ENCODE results near the gene CNKSR3.

The CNKSR3 gene

GRCh38 chr6:154478021-154478700 lies 32.3 kb downstream of the CNKSR3 start:
- Histone ChIP-seq H3K27ac (ENCODE audit: low read depth, low read length) (no peak overlapping the region), H3K27me3 (ENCODE audit: control insufficient read depth, insufficient read depth, low read length) (no peaks in the 10 kb centered on the region), H3K9ac (ENCODE audit: low read depth, low read length) (no peak overlapping the region), H3K4me3 (ENCODE audit: low read depth, low read length) (no peak overlapping the region), H3K9me3 (ENCODE audit: control insufficient read depth, insufficient read depth, low read length) (no peaks in the 10 kb centered on the region), H3K4me1 (ENCODE audit: control insufficient read depth, insufficient read depth, low read length) (no peaks in the 10 kb centered on the region; the same call in 1 of the 2 replicates), H3K36me3 (ENCODE audit: control insufficient read depth, insufficient read depth, low read length) (no peaks in the 10 kb centered on the region)

- H3K36me3 ChIP-seq (ENCODE audit: control insufficient read depth, insufficient read depth, low read length), result no peaks in the 10 kb centered on the region
- no peaks in the 10 kb centered on the region for H3K9me3 ChIP-seq (ENCODE audit: control insufficient read depth, insufficient read depth, low read length)
- no peaks in the 10 kb centered on the region; the same call in 1 of the 2 replicates for H3K4me1 ChIP-seq (ENCODE audit: control insufficient read depth, insufficient read depth, low read length)
- H3K4me3 ChIP-seq (ENCODE audit: low read depth, low read length), result no peak overlapping the region
- no peak overlapping the region for H3K27ac ChIP-seq (ENCODE audit: low read depth, low read length)
- no peak overlapping the region for H3K9ac ChIP-seq (ENCODE audit: low read depth, low read length)
- no peaks in the 10 kb centered on the region for H3K27me3 ChIP-seq (ENCODE audit: control insufficient read depth, insufficient read depth, low read length)
Observed at GRCh38 chr6:154476494-154476893, 34.0 kb downstream of the CNKSR3 start.

- Histone ChIP-seq H3K9ac (ENCODE audit: low read depth, low read length) (no peak overlapping the region), H3K27ac (ENCODE audit: low read depth, low read length) (no peak overlapping the region), H3K36me3 (ENCODE audit: control insufficient read depth, insufficient read depth, low read length) (no peaks in the 10 kb centered on the region), H3K4me3 (ENCODE audit: low read depth, low read length) (no peak overlapping the region), H3K4me1 (ENCODE audit: control insufficient read depth, insufficient read depth, low read length) (no peaks in the 10 kb centered on the region), H3K27me3 (ENCODE audit: control insufficient read depth, insufficient read depth, low read length) (no peaks in the 10 kb centered on the region), H3K9me3 (ENCODE audit: control insufficient read depth, insufficient read depth, low read length) (peaks cover 4% of the 10 kb centered on the region)
Observed at GRCh38 chr6:154474648-154475428, 35.6 kb downstream of the CNKSR3 start.

- no peak overlapping the region for H3K9ac ChIP-seq (ENCODE audit: low read depth, low read length)
- no peaks in the 10 kb centered on the region for H3K27me3 ChIP-seq (ENCODE audit: control insufficient read depth, insufficient read depth, low read length)
- H3K4me1 ChIP-seq (ENCODE audit: control insufficient read depth, insufficient read depth, low read length), result no peaks in the 10 kb centered on the region
- peaks cover 4% of the 10 kb centered on the region for H3K9me3 ChIP-seq (ENCODE audit: control insufficient read depth, insufficient read depth, low read length)
- no peak overlapping the region for H3K27ac ChIP-seq (ENCODE audit: low read depth, low read length)
- H3K4me3 ChIP-seq (ENCODE audit: low read depth, low read length), result no peak overlapping the region
- H3K36me3 ChIP-seq (ENCODE audit: control insufficient read depth, insufficient read depth, low read length), result no peaks in the 10 kb centered on the region
Observed at GRCh38 chr6:154473324-154473723, 37.2 kb downstream of the CNKSR3 start.

GRCh38 chr6:154471609-154472362 lies 38.7 kb downstream of the CNKSR3 start:
- Histone ChIP-seq H3K4me1 (ENCODE audit: control insufficient read depth, insufficient read depth, low read length) (no peaks in the 10 kb centered on the region), H3K4me3 (ENCODE audit: low read depth, low read length) (no peak overlapping the region), H3K9me3 (ENCODE audit: control insufficient read depth, insufficient read depth, low read length) (peaks cover 4% of the 10 kb centered on the region), H3K27me3 (ENCODE audit: control insufficient read depth, insufficient read depth, low read length) (no peaks in the 10 kb centered on the region), H3K27ac (ENCODE audit: low read depth, low read length) (no peak overlapping the region), H3K9ac (ENCODE audit: low read depth, low read length) (no peak overlapping the region), H3K36me3 (ENCODE audit: control insufficient read depth, insufficient read depth, low read length) (no peaks in the 10 kb centered on the region)

- no peaks in the 10 kb centered on the region for H3K4me1 ChIP-seq (ENCODE audit: control insufficient read depth, insufficient read depth, low read length)
- H3K27me3 ChIP-seq (ENCODE audit: control insufficient read depth, insufficient read depth, low read length), result no peaks in the 10 kb centered on the region
- H3K4me3 ChIP-seq (ENCODE audit: low read depth, low read length), result no peak overlapping the region
- no peak overlapping the region for H3K9ac ChIP-seq (ENCODE audit: low read depth, low read length)
- peaks cover 4% of the 10 kb centered on the region for H3K9me3 ChIP-seq (ENCODE audit: control insufficient read depth, insufficient read depth, low read length)
- H3K27ac ChIP-seq (ENCODE audit: low read depth, low read length), result no peak overlapping the region
- no peaks in the 10 kb centered on the region for H3K36me3 ChIP-seq (ENCODE audit: control insufficient read depth, insufficient read depth, low read length)
Observed at GRCh38 chr6:154469306-154469935, 41.1 kb downstream of the CNKSR3 start.

GRCh38 chr6:154468760-154469159 lies 41.7 kb downstream of the CNKSR3 start:
- no peaks in the 10 kb centered on the region for H3K27me3 ChIP-seq (ENCODE audit: control insufficient read depth, insufficient read depth, low read length)
- peaks cover 4% of the 10 kb centered on the region for H3K9me3 ChIP-seq (ENCODE audit: control insufficient read depth, insufficient read depth, low read length)
- H3K27ac ChIP-seq (ENCODE audit: low read depth, low read length), result no peak overlapping the region
- no peak overlapping the region for H3K9ac ChIP-seq (ENCODE audit: low read depth, low read length)
- H3K4me3 ChIP-seq (ENCODE audit: low read depth, low read length), result no peak overlapping the region
- H3K4me1 ChIP-seq (ENCODE audit: control insufficient read depth, insufficient read depth, low read length), result no peaks in the 10 kb centered on the region
- no peaks in the 10 kb centered on the region for H3K36me3 ChIP-seq (ENCODE audit: control insufficient read depth, insufficient read depth, low read length)

GRCh38 chr6:154466971-154467679 lies 43.4 kb downstream of the CNKSR3 start:
- H3K36me3 ChIP-seq (ENCODE audit: control insufficient read depth, insufficient read depth, low read length), result no peaks in the 10 kb centered on the region
- no peak overlapping the region for H3K9ac ChIP-seq (ENCODE audit: low read depth, low read length)
- no peaks in the 10 kb centered on the region for H3K27me3 ChIP-seq (ENCODE audit: control insufficient read depth, insufficient read depth, low read length)
- H3K9me3 ChIP-seq (ENCODE audit: control insufficient read depth, insufficient read depth, low read length), result peaks cover 4% of the 10 kb centered on the region
- H3K4me3 ChIP-seq (ENCODE audit: low read depth, low read length), result no peak overlapping the region
- H3K27ac ChIP-seq (ENCODE audit: low read depth, low read length), result no peak overlapping the region
- no peaks in the 10 kb centered on the region for H3K4me1 ChIP-seq (ENCODE audit: control insufficient read depth, insufficient read depth, low read length)

- Histone ChIP-seq H3K27ac (ENCODE audit: low read depth, low read length) (no peak overlapping the region), H3K27me3 (ENCODE audit: control insufficient read depth, insufficient read depth, low read length) (no peaks in the 10 kb centered on the region)
Observed at GRCh38 chr6:154466139-154466538, 44.3 kb downstream of the CNKSR3 start.

More at GRCh38 chr6:154466139-154466538, 44.3 kb downstream of the CNKSR3 start:
- Histone ChIP-seq H3K9ac (ENCODE audit: low read depth, low read length) (no peak overlapping the region), H3K36me3 (ENCODE audit: control insufficient read depth, insufficient read depth, low read length) (no peaks in the 10 kb centered on the region), H3K4me1 (ENCODE audit: control insufficient read depth, insufficient read depth, low read length) (0 out of 2 replicates have a peak, but pooled peaks cover 1% of the 10 kb centered on the region), H3K9me3 (ENCODE audit: control insufficient read depth, insufficient read depth, low read length) (peaks cover 4% of the 10 kb centered on the region), H3K4me3 (ENCODE audit: low read depth, low read length) (no peak overlapping the region)
